Keratinocyte (primary cell): ENCODE data around the gene NAP1L1. TPM values are rescaled to one million over a fixed set of nuclear protein-coding genes. Genes with fewer than 3 reads are reported as not detected.

ENCODE experiments used
- DNase-seq: peaks from one replicate; pipeline ENCODE4 v3.0.0-alpha.2; 2011; ENCODE audit warnings: low read depth, missing footprints, low spot score
- FAIRE-seq: peaks from 2 replicates; lab custom pipeline; 2011; peaks lifted over from hg19 to GRCh38; lab: Jason Lieb, UNC
- H2AFZ ChIP-seq: 2 replicates; pipeline ENCODE4 v1.6.0; 2012; ENCODE audit warnings: low read length, control low read depth, inconsistent platforms; ENCODE audit not compliant: control insufficient read depth
- H3K27ac ChIP-seq: 2 replicates; pipeline ENCODE4 v1.5.1; 2011; ENCODE audit warnings: low read length; ENCODE audit not compliant: control insufficient read depth, insufficient read depth
- H3K27me3 ChIP-seq: 3 replicates; pipeline ENCODE4 v1.6.0; 2011; ENCODE audit warnings: low read length; ENCODE audit not compliant: control insufficient read depth, insufficient read depth; ENCODE audit errors: extremely low read depth
- H3K36me3 ChIP-seq, 2 experiments: 2 replicates in 1 of 2; 3 replicates in 1 of 2; pipeline ENCODE4 v1.5.1; 2011; ENCODE audit warnings: low read length in 2 of 2, mild to moderate bottlenecking in 1 of 2; ENCODE audit not compliant: control insufficient read depth in 2 of 2, insufficient read depth in 2 of 2; ENCODE audit errors: extremely low read depth in 1 of 2
- H3K4me1 ChIP-seq: 3 replicates; pipeline ENCODE4 v1.5.1; 2011; ENCODE audit warnings: low read length; ENCODE audit not compliant: control insufficient read depth, insufficient read depth; ENCODE audit errors: extremely low read depth
- H3K4me2 ChIP-seq: 3 replicates; pipeline ENCODE4 v1.6.0; 2011; ENCODE audit warnings: low read depth, low read length; ENCODE audit not compliant: control insufficient read depth, insufficient read depth; ENCODE audit errors: extremely low read depth
- H3K4me3 ChIP-seq, 3 experiments: fragments of 200-600 bp in 1 of 3; sonication (generic) in 1 of 3; 2 replicates in 2 of 3; 3 replicates in 1 of 3; pipeline ENCODE4 v1.5.1; 2011 to 2016; ENCODE audit warnings: low read length in 3 of 3, mild to moderate bottlenecking in 3 of 3, control low read depth in 2 of 3, inconsistent platforms in 1 of 3, low read depth in 1 of 3, mixed read lengths in 1 of 3, mixed run types in 1 of 3, moderate library complexity in 1 of 3; ENCODE audit not compliant: control insufficient read depth in 2 of 3, insufficient read depth in 2 of 3; ENCODE audit errors: extremely low read depth in 1 of 3
- H3K79me2 ChIP-seq: 2 replicates; pipeline ENCODE4 v1.6.0; 2012; ENCODE audit warnings: low read length; ENCODE audit not compliant: control insufficient read depth, insufficient read depth
- H3K9ac ChIP-seq: 3 replicates; pipeline ENCODE4 v1.6.0; 2011; ENCODE audit warnings: low read length; ENCODE audit not compliant: control insufficient read depth, insufficient read depth; ENCODE audit errors: extremely low read depth
- H3K9me1 ChIP-seq: 3 replicates; pipeline ENCODE4 v1.6.0; 2011; ENCODE audit warnings: low read length; ENCODE audit not compliant: control insufficient read depth, insufficient read depth; ENCODE audit errors: extremely low read depth
- H3K9me3 ChIP-seq: 2 replicates; pipeline ENCODE4 v1.5.1; 2012; ENCODE audit warnings: low read depth, low read length; ENCODE audit not compliant: control insufficient read depth
- H4K20me1 ChIP-seq: 3 replicates; pipeline ENCODE4 v1.6.0; 2011; ENCODE audit warnings: low read length; ENCODE audit not compliant: control insufficient read depth, insufficient read depth; ENCODE audit errors: extremely low read depth
- CTCF ChIP-seq, 3 experiments: IDR thresholded peaks in 1 of 3; conservative IDR thresholded peaks in 1 of 3; optimal IDR thresholded peaks in 1 of 3; 2 replicates in 2 of 3; 3 replicates in 1 of 3; pipeline versions ENCODE3 to v1.5.1; 2011; ENCODE audit warnings: low read length in 3 of 3, mild to moderate bottlenecking in 3 of 3, moderate library complexity in 2 of 3, control low read depth in 1 of 3, inconsistent platforms in 1 of 3; ENCODE audit not compliant: insufficient read depth in 2 of 3; ENCODE audit errors: extremely low read depth in 1 of 3
- EZH2 ChIP-seq: IDR thresholded peaks from one replicate; pipeline ENCODE4 v1.6.1; 2012; ENCODE audit warnings: inconsistent platforms, mild to moderate bottlenecking, low read length, moderate library complexity
- dilution Hi-C: fragments of 300-500 bp; cut with MboI; formaldehyde crosslinking; loops from one replicate; pipeline ENCODE4 v1.7.0; 2020; ENCODE audit warnings: low sequenced_read_pairs; ENCODE audit not compliant: extremely low pct_ligation_motif_present
- polyA plus RNA-seq, 5 experiments: library from polyadenylated mRNA; depleted of rRNA in 3 of 5; stranded (reverse) in 3 of 5; stranded (forward) in 1 of 5; unstranded in 1 of 5; fragments of >200 nt; gene quantifications; 1 replicate in 1 of 5; 2 replicates in 3 of 5; 3 replicates in 1 of 5; pipeline versions ENCODE4 v1.2.1 to v1.2.3, GENCODE V29; 2011 to 2012; ENCODE audit warnings: missing spikeins in 2 of 5, low read depth in 1 of 5, low replicate concordance in 1 of 5

NAP1L1 gene
- polyA plus RNA-seq, 1 donor (not counting 4 experiments of a cell fraction or from before 2014, with no cell fraction given) = 384 TPM

GRCh38 chr12:76025601-76026575 is 58.6 kb downstream of the NAP1L1 start:
- Histone ChIP-seq H3K79me2 (peaks cover 21% of the 10 kb centered on the region), H3K9ac (peak overlapping the region; percentile 10)

GRCh38 chr12:76024942-76025600 is 59.4 kb downstream of the NAP1L1 start:
- H3K9ac ChIP-seq = peak overlapping the region; percentile 6
- no peak overlapping the region for H3K4me2 ChIP-seq
- no peaks in the 10 kb centered on the region for H3K9me1 ChIP-seq
- no peak overlapping the region for H3K4me3 ChIP-seq
- DNase-seq (no peak), FAIRE-seq (peak; percentile 55)
- H3K79me2 ChIP-seq = peaks cover 12% of the 10 kb centered on the region
- no peak overlapping the region for H2AFZ ChIP-seq
- TF ChIP-seq CTCF (optimal IDR thresholded peaks at IDR 0.05 in 1 of 3, IDR thresholded peaks at IDR 0.05 in 1 of 3, conservative IDR thresholded peaks at IDR 0.05 in 1 of 3; ENCODE audit: extremely low read depth in 1 of 3, insufficient read depth in 2 of 3, low read length in 3 of 3) (no peak), EZH2 (no peak)
- H3K9me3 ChIP-seq = no peaks in the 10 kb centered on the region
- no peaks in the 10 kb centered on the region for H4K20me1 ChIP-seq
- no peaks in the 10 kb centered on the region for H3K27me3 ChIP-seq
- peaks cover under 1 to 12% of the 10 kb centered on the region in 2 experiments for H3K36me3 ChIP-seq
- dilution Hi-C loops = no loop called here
- H3K4me1 ChIP-seq = peaks cover 29% of the 10 kb centered on the region
- H3K27ac ChIP-seq = peak overlapping the region; percentile 61

More at GRCh38 chr12:76025601-76026575, 58.6 kb downstream of the NAP1L1 start:
- no peaks in the 10 kb centered on the region for H3K9me3 ChIP-seq
- H4K20me1 ChIP-seq = peaks cover 6% of the 10 kb centered on the region
- peak overlapping the region; percentile 72 for H3K27ac ChIP-seq
- no peak overlapping the region for H3K4me2 ChIP-seq
- TF ChIP-seq CTCF (optimal IDR thresholded peaks at IDR 0.05 in 1 of 3, IDR thresholded peaks at IDR 0.05 in 1 of 3, conservative IDR thresholded peaks at IDR 0.05 in 1 of 3; ENCODE audit: extremely low read depth in 1 of 3, insufficient read depth in 2 of 3, low read length in 3 of 3) = no peak
- dilution Hi-C loops = no loop called here
- H3K4me1 ChIP-seq = peaks cover 22% of the 10 kb centered on the region
- H3K9me1 ChIP-seq = no peaks in the 10 kb centered on the region
- H3K27me3 ChIP-seq = no peaks in the 10 kb centered on the region
- H3K4me3 ChIP-seq = no peak overlapping the region
- H2AFZ ChIP-seq = no peak overlapping the region
- DNase-seq = no peak
- peak; percentile 51 for FAIRE-seq
- peaks cover 4 to 19% of the 10 kb centered on the region in 2 experiments for H3K36me3 ChIP-seq
